Panc1 (cell line): ENCODE results near the gene SCGB2A2. TPM values are rescaled to one million over a fixed set of nuclear protein-coding genes. Genes with fewer than 3 reads are reported as not detected.

Experiments
- ATAC-seq: fragments of 200-7000 bp; cut with Tn5 transposase; 2 replicates; pipeline ENCODE4 v1.9.1; 2020; ENCODE audit warnings: mild to moderate bottlenecking, moderate library complexity
- BruUV-seq: library from RNA; stranded (reverse); fragments of 400-500 nt; replicated peaks from 2 replicates; lab custom pipeline; 2021; lab: Mats Ljungman, UMichigan
- CTCF ChIA-PET: fragments of 300-600 bp; sonication (Branson Sonifier 250); formaldehyde crosslinking; loops from one replicate; lab custom pipeline; 2022; ENCODE audit warnings: antibody characterized with exemption; lab: Charles Lee
- POLR2A ChIA-PET: fragments of 300-600 bp; sonication (Branson Sonifier 250); formaldehyde crosslinking; loops from one replicate; lab custom pipeline; 2022; ENCODE audit warnings: antibody characterized with exemption; lab: Charles Lee
- DNase-seq: peaks from one replicate; pipeline ENCODE4 v3.0.0-alpha.2; 2010; ENCODE audit warnings: low read depth, low spot score
- H3K27ac ChIP-seq: 2 replicates; pipeline ENCODE4 v1.5.1; 2011; ENCODE audit warnings: mild to moderate bottlenecking, low read length, inconsistent platforms
- H3K27me3 ChIP-seq: fragments of 200-500 bp; sonication (Bioruptor generic); 2 replicates; pipeline ENCODE4 v1.6.0; 2014; ENCODE audit warnings: low read length, inconsistent platforms; ENCODE audit not compliant: control insufficient read depth, insufficient read depth
- H3K36me3 ChIP-seq: fragments of 200-500 bp; sonication (Bioruptor generic); 2 replicates; pipeline ENCODE4 v1.5.1; 2014; ENCODE audit warnings: inconsistent platforms, mild to moderate bottlenecking, low read length, moderate library complexity; ENCODE audit not compliant: control insufficient read depth, insufficient read depth
- H3K4me1 ChIP-seq: 2 replicates; pipeline ENCODE4 v1.5.1; 2011; ENCODE audit warnings: inconsistent platforms, mild to moderate bottlenecking, low read length, moderate library complexity; ENCODE audit not compliant: control insufficient read depth, insufficient read depth
- H3K4me3 ChIP-seq, 2 experiments: 2 replicates each; pipeline ENCODE4 v1.5.1; 2011 to 2012; ENCODE audit warnings: low read depth in 2 of 2, low read length in 2 of 2, mild to moderate bottlenecking in 2 of 2, inconsistent platforms in 1 of 2, moderate library complexity in 1 of 2
- H3K9me3 ChIP-seq: fragments of 200-500 bp; sonication (Bioruptor generic); 2 replicates; pipeline ENCODE4 v1.5.1; 2014; ENCODE audit warnings: low read depth, mild to moderate bottlenecking, inconsistent platforms, low read length, moderate library complexity; ENCODE audit not compliant: control insufficient read depth, insufficient read depth
- CTCF ChIP-seq: fragments of 450-650 bp; IDR thresholded peaks from 2 replicates; pipeline ENCODE4 v1.5.1; 2017; ENCODE audit warnings: mild to moderate bottlenecking
- POLR2AphosphoS5 ChIP-seq: IDR thresholded peaks from 2 replicates; pipeline ENCODE4 v1.6.1; 2012; ENCODE audit warnings: mild to moderate bottlenecking, low read depth, low read length, moderate library complexity
- SIN3A ChIP-seq: IDR thresholded peaks from 2 replicates; pipeline ENCODE4 v1.6.1; 2012; ENCODE audit warnings: low read depth, mild to moderate bottlenecking, low read length, moderate library complexity, borderline replicate concordance; ENCODE audit not compliant: insufficient read depth
- TCF7L2 ChIP-seq: IDR thresholded peaks from 2 replicates; pipeline ENCODE4 v1.6.1; 2011; ENCODE audit warnings: mild to moderate bottlenecking, low read depth, low read length, inconsistent platforms
- in situ Hi-C: cut with HindIII; loops from 2 replicates; pipeline ENCODE4 v1.10.0; 2016; ENCODE audit warnings: low sequenced_read_pairs, low pct_unique_long_range_greater_than_20kb
- intact Hi-C: fragments of 100-400 bp; cut with micrococcal nuclease; formaldehyde crosslinking; loops from one replicate; pipeline ENCODE4 v1.10.0; 2022; ENCODE audit not compliant: unreplicated experiment
- total RNA-seq: library from RNA; stranded (reverse); gene quantifications from one replicate; pipeline ENCODE4 v1.2.1, GENCODE V29; 2021; ENCODE audit not compliant: unreplicated experiment
- TF ChIP-seq, protein P1 (sequence below), 2 experiments: IDR thresholded peaks; 2 replicates each; pipeline ENCODE4 v1.6.1; 2011 to 2012; ENCODE audit warnings: low read depth in 2 of 2, control low read depth in 1 of 2, low read length in 1 of 2, mild to moderate bottlenecking in 1 of 2, moderate library complexity in 1 of 2; ENCODE audit not compliant: insufficient read depth in 1 of 2

SCGB2A2 gene
- total RNA-seq, 1 experiment from 2014 or later, result not detected

DNA sequence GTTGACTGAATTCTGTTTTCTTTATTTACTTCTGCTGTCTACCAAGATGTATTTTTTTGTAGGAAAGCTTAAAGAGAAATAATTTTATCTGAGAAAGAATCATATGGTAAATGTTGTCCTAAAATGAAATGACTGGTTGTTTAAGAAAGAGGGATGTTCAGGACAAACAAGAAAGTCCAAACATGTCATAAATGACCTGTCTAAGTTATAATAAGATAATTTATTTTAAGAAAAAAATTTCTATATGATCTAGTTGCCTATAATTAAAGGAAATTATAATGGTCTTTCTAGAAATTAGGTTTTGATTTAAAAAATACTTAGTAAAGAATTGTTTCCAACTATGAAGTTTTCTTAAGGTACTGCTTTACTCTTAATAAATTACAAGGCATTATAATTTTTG lies 10.5 kb downstream of the SCGB2A2 start:
- TF ChIP-seq CTCF (no peak), SIN3A (no peak), TCF7L2 (no peak), POLR2AphosphoS5 (no peak)
- TF ChIP-seq, protein P1, sequence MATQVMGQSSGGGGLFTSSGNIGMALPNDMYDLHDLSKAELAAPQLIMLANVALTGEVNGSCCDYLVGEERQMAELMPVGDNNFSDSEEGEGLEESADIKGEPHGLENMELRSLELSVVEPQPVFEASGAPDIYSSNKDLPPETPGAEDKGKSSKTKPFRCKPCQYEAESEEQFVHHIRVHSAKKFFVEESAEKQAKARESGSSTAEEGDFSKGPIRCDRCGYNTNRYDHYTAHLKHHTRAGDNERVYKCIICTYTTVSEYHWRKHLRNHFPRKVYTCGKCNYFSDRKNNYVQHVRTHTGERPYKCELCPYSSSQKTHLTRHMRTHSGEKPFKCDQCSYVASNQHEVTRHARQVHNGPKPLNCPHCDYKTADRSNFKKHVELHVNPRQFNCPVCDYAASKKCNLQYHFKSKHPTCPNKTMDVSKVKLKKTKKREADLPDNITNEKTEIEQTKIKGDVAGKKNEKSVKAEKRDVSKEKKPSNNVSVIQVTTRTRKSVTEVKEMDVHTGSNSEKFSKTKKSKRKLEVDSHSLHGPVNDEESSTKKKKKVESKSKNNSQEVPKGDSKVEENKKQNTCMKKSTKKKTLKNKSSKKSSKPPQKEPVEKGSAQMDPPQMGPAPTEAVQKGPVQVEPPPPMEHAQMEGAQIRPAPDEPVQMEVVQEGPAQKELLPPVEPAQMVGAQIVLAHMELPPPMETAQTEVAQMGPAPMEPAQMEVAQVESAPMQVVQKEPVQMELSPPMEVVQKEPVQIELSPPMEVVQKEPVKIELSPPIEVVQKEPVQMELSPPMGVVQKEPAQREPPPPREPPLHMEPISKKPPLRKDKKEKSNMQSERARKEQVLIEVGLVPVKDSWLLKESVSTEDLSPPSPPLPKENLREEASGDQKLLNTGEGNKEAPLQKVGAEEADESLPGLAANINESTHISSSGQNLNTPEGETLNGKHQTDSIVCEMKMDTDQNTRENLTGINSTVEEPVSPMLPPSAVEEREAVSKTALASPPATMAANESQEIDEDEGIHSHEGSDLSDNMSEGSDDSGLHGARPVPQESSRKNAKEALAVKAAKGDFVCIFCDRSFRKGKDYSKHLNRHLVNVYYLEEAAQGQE (IDR thresholded peaks at IDR 0.05; ENCODE audit: insufficient read depth in 1 of 2, low read depth in 2 of 2, low read length in 1 of 2), result no peak
- Histone ChIP-seq H3K27ac (no peak overlapping the region), H3K9me3 (peaks cover 9% of the 10 kb centered on the region; the same call in 1 of the 2 replicates), H3K4me1 (no peaks in the 10 kb centered on the region), H3K4me3 (no peak overlapping the region), H3K27me3 (peaks cover 4% of the 10 kb centered on the region; the same call in 1 of the 2 replicates), H3K36me3 (no peaks in the 10 kb centered on the region)
- intact Hi-C loops (no loop called here), in situ Hi-C loops (no loop called here)
- ChIA-PET CTCF (no interaction called here), POLR2A (no interaction called here)
- no peak for ATAC-seq
- no TSS peak for BruUV-seq
- no peak for DNase-seq

GRCh38 chr11:62295504-62295903 lies 25.5 kb downstream of the SCGB2A2 start:
- no peak for TF ChIP-seq CTCF
- TF ChIP-seq TCF7L2, result no peak
- TF ChIP-seq, protein P1 (IDR thresholded peaks at IDR 0.05; ENCODE audit: insufficient read depth in 1 of 2, low read depth in 2 of 2, low read length in 1 of 2), result peak; percentile 85 to 90
- no peak for TF ChIP-seq SIN3A
- no peak for TF ChIP-seq POLR2AphosphoS5
- POLR2A ChIA-PET, result no interaction called here
- CTCF ChIA-PET, result no interaction called here
- intact Hi-C loops (no loop called here), in situ Hi-C loops (no loop called here)
- Histone ChIP-seq H3K27me3 (peaks cover 16% of the 10 kb centered on the region), H3K4me3 (no peak overlapping the region), H3K9me3 (no peaks in the 10 kb centered on the region), H3K27ac (no peak overlapping the region), H3K4me1 (no peaks in the 10 kb centered on the region), H3K36me3 (no peaks in the 10 kb centered on the region)
- no peak for DNase-seq
- ATAC-seq, result no peak
- BruUV-seq, result no TSS peak
